Activated T-cell treated with anti-CD3 and anti-CD28 coated beads, Interleukin-2, amount 50 U/mL, for 48 hours (primary cell): ENCODE measurements around the gene S100A8.

ENCODE experiments used
- DNase-seq, 2 experiments: peaks; one replicate each; pipeline ENCODE4 v3.0.0-alpha.2; 2020

Gene S100A8

GRCh38 chr1:153345187-153346076 is 45.4 kb downstream of the S100A8 start:
- no peak for DNase-seq

GRCh38 chr1:153344718-153345025 is 46.2 kb downstream of the S100A8 start:
- DNase-seq = no peak

GRCh38 chr1:153343811-153344717 is 46.8 kb downstream of the S100A8 start:
- no peak for DNase-seq

GRCh38 chr1:153343040-153343681 is 47.7 kb downstream of the S100A8 start:
- no peak for DNase-seq

- DNase-seq = no peak
These were observed 48.7 kb downstream of the S100A8 start for GRCh38 chr1:153342178-153342577.

GRCh38 chr1:153341431-153341934 is 49.4 kb downstream of the S100A8 start:
- DNase-seq = no peak

GRCh38 chr1:153340356-153340755 is 50.5 kb downstream of the S100A8 start:
- no peak for DNase-seq
